G401 (cell line): ENCODE data around the gene C12orf43. TPM values are rescaled to one million over a fixed set of nuclear protein-coding genes. Genes with fewer than 3 reads are reported as not detected.

Source experiments
- DNase-seq: peaks from one replicate; pipeline ENCODE4 v3.0.0-alpha.2; 2015; ENCODE audit warnings: low spot score
- in situ Hi-C: cut with HindIII; loops from 2 replicates; pipeline ENCODE4 v1.10.0; 2016; ENCODE audit warnings: low sequenced_read_pairs, mixed read lengths
- total RNA-seq: library from RNA; depleted of rRNA; stranded (reverse); fragments of >200 nt; shearing (Covaris generic); gene quantifications from 2 replicates; pipeline ENCODE4 v1.2.3, GENCODE V29; 2014

Gene C12orf43
- total RNA-seq, 1 experiment from 2014 or later: 37.1 TPM

GRCh38 chr12:120982659-120983058, 33.6 kb downstream of the C12orf43 start:
- no peak for DNase-seq
- in situ Hi-C loops: no loop called here

DNA sequence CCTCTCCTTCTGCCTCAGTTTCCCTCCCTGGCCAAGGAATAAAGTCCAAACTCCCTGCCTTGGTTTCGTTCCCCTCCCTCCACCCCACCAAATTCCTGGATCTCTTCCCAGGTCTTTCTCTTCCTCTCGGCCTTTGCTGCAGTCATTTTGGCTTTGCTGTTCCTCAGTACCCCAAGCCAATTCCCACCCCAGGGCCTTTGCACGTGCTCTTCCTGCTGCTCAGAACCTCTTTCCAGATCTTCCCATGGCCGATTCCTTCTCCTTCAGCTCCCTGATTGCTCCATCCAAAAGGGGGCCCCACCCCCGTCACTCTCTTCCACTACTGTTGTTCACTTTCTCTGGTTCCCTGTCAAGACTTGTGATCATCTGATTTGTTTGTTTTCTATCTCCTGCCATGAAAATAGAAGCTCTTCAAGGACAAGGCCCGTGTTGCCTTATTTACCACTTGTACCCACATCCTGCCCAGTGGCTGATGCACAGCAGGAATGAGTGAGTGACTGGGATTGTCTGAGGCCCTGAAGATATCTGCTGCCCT, 34.8 kb downstream of the C12orf43 start:
- in situ Hi-C loops: no loop called here
- no peak for DNase-seq

DNA sequence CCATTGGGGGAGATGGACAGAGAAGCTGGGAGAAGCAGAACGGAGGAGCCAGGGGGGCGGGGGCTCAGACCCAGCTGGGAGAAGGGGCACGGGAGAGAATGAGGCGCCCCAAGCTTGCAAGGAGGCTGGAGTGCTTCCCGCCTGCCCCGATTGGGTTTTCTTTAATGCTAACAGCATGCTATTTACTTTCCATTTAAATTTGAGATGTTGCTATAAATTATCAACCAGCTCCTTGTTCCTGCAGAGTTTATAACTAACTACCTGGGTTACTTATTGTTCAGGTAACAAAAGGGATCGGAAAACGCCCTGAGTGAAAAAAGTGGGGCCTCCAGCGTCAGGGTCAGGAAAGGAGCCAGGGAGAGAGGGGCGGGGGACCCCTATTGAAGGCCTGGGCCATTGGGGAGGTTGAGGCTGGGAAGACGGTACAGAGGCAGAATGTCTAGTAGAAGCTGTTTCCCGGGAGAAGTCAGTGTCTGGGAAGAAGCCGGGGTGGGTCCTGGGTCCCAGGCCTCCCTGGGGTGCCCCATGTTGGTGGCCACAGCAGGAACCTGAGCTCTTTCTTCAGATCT, 35.4 kb downstream of the C12orf43 start:
- in situ Hi-C loops: no loop called here
- DNase-seq: no peak

GRCh38 chr12:120979862-120980696, 36.2 kb downstream of the C12orf43 start:
- no peak for DNase-seq
- in situ Hi-C loops: no loop called here

GRCh38 chr12:120979220-120979861, 36.9 kb downstream of the C12orf43 start:
- no peak for DNase-seq
- in situ Hi-C loops: no loop called here

DNA sequence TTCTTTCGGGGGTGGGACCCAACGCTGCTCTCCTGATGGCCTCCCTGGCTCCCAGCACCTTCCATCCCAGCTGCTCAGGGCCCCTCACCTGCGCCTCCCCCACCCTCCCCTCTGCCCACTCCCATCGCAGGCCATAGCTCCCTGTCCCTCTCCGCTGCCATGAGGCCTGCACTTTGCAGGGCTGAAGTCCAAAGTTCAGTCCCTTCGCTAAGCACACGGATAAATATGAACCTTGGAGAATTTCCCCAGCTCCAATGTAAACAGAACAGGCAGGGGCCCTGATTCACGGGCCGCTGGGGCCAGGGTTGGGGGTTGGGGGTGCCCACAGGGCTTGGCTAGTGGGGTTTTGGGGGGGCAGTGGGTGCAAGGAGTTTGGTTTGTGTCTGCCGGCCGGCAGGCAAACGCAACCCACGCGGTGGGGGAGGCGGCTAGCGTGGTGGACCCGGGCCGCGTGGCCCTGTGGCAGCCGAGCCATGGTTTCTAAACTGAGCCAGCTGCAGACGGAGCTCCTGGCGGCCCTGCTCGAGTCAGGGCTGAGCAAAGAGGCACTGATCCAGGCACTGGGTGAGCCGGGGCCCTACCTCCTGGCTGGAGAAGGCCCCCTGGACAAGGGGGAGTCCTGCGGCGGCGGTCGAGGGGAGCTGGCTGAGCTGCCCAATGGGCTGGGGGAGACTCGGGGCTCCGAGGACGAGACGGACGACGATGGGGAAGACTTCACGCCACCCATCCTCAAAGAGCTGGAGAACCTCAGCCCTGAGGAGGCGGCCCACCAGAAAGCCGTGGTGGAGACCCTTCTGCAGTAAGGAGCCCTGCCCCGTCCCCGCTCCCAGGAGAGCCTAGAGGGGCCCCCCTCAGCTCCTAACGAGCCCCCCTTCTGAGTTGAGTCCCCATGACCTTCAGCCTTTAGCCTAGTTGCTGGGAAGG, 37.7 kb downstream of the C12orf43 start, which contains the start of gene HNF1A:
HNF1A (plus strand) TSS at position 248 of the 924 bp plus-strand sequence; CDS start at position 474, 226 bp downstream.
- in situ Hi-C loops: no loop called here

GRCh38 chr12:120977531-120978295, 38.6 kb downstream of the C12orf43 start:
- DNase-seq: no peak
- in situ Hi-C loops: no loop called here

More for the DNA sequence above, 37.7 kb downstream of the C12orf43 start, which contains the start of gene HNF1A:
- no peak for DNase-seq

GRCh38 chr12:120972870-120973543, 43.3 kb downstream of the C12orf43 start:
- peak; percentile 36 for DNase-seq
- in situ Hi-C loops: no loop called here

DNA sequence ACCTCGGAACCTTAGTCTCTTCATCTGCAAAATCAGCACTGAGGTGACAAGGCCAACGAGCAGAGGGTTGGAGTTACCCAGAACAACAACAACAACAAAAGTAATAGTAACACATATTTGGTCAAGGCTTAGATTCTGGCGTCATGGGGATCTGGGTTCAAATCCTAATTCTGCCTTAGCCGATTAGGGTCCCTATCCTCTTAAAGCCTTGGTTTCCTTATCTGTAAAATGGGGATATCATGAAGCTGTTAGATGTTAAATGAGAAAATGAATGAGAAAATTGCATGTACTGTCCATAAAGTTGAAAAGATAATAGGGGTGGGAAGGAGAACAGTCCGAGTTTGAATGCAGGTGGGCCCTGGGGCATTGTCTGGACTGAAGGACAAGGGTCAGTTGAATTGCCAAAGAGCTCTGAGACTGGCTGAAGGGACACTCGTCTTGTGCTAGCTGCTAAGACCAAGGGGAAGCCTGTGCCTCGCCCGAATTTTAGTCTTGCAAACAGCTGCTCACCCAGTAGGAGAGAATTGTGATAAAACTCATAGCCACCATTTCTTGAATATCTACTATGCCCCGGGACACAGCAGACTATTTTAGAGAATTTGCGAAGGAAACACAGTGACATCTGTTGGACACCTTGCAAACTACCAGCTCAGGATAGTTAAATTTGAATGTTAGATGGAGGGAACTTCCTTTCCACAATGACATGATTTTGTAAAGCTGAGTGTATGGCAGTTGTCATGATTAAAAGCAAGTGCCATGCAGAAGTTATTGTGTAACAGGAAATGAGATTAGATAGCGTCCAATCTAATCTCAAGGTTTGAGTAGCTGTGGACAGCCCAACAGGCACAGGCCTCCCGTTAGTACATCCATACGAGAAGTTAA, 44.7 kb downstream of the C12orf43 start:
- DNase-seq: peak; percentile 77
- in situ Hi-C loops: no loop called here

- in situ Hi-C loops: no loop called here
These were observed 46.0 kb downstream of the C12orf43 start for GRCh38 chr12:120970310-120970709.

GRCh38 chr12:120965534-120966091, 50.7 kb downstream of the C12orf43 start:
- DNase-seq: no peak
- in situ Hi-C loops: no loop called here

More at GRCh38 chr12:120970310-120970709, 46.0 kb downstream of the C12orf43 start:
- no peak for DNase-seq

- DNase-seq: no peak
- in situ Hi-C loops: no loop called here
These were observed 52.0 kb downstream of the C12orf43 start for GRCh38 chr12:120964298-120964697.

GRCh38 chr12:120962532-120963020, 53.7 kb downstream of the C12orf43 start:
- in situ Hi-C loops: no loop called here
- DNase-seq: no peak

DNA sequence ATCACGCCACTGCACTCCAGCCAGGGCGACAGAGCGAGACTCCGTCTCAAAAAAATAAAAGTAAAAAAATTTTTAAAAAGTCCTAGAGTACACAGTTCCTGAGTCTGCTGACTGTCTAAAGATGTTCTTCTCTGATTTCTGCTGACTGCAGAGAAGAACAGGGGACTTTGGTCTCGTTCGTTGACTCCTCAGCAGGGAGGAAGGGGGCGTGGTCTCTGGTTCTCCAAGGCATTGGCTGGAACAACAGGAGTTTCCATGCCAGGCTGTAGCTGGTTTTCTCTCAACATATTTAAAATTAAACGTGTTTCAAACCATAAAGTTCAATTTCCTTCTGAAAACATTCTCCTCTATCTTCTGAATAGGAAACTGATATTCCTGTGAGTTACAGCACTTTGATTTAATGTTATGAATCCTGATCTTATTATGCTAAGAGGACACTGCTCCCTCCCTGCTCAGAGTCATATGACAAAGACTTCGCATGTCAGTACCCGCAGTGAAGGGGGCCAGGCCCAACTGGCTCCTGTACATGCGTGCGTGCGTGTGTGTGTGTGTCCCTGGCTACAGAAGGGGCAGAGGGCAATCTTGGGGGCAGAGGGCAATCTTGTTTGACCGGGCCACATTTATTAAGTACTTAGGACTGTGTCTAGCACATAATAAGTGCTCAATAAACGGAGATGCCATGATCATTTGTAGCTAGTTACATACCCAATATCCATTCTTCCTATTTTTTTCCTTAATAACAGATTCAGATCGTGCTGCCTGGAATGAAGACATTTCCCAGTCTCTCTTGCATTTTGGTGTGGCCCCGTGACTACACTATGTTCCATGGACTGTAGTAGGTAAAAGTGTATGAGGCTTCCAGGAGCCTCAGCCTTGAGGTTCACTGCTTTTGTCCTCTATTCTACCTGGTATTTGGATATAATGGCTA, 54.4 kb downstream of the C12orf43 start:
- no peak for DNase-seq
- in situ Hi-C loops: no loop called here

DNA sequence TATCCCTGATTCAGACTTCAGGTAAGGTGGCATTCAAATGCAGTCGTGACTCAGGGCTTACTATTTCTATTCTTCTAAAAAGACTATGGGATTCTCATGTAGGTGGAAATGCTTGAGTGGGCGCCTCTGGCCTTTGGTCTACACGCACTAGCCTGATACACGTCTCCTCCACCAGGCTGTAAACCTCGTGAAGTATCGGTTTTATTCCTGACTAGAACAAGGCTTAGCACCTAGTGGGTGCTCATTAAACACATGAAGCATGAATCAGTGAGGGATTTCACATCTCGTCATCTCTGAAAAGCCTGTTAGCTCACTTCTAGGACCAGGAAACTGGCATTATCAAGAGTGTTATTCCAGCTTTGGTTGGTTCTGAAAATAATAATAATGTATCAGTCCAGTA, 55.6 kb downstream of the C12orf43 start:
- no peak for DNase-seq
- in situ Hi-C loops: no loop called here
